ENCODE data around the gene MMRN2. TPM values are rescaled to one million over a fixed set of nuclear protein-coding genes. Genes with fewer than 3 reads are reported as not detected.
"Not testable (repeated sequence)": the region's sequence is repeated elsewhere in the genome, so short reads cannot be mapped to it uniquely, and the experiment has no call there.

Gene MMRN2
- total RNA-seq, 1 donor from 2014 or later = 282 TPM

DNA sequence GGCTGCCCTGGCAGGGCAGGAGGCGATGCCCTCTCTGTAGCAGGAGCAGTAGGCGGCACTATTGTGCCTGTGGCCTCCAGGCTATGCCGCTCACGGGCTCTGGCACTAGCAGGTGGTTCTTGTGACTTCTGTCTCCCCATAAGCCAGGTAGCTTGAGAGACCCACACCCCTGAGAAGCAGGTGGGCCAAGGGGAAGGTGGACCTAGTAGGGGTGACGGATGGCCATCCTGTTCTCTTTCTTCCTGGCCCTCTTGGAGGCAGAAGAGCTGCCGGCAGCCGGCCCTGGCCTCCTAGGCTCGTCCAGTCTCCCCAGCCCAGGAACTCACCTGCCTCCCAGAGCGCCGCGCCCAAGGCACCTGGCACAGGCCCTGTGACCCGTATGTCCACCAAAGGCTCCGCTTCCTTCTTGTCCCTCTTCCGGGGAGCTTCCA lies 15.4 kb downstream of the MMRN2 start:
- H3K27ac ChIP-seq = no peak overlapping the region
- intact Hi-C loops (cut with DNase I) = loop anchor here (5.0 kb wide), 1 partner anchor 115 kb away; no protein-coding TSS in a partner anchor
- H3K4me1 ChIP-seq = peaks cover 7 to 32% of the 10 kb centered on the region in 2 donors
- H3K9me3 ChIP-seq = no peaks in the 10 kb centered on the region
- TF ChIP-seq CTCF (IDR thresholded peaks at IDR 0.05) = no peak
- peak in 1 of 2 donors; percentile 60 for DNase-seq (ENCODE audit: low spot score in 2 of 2)
- peak overlapping the region in 1 of 2 donors; percentile 39 for H3K4me3 ChIP-seq
- H3K36me3 ChIP-seq = no peaks in the 10 kb centered on the region
- no peaks in the 10 kb centered on the region for H3K27me3 ChIP-seq

DNA sequence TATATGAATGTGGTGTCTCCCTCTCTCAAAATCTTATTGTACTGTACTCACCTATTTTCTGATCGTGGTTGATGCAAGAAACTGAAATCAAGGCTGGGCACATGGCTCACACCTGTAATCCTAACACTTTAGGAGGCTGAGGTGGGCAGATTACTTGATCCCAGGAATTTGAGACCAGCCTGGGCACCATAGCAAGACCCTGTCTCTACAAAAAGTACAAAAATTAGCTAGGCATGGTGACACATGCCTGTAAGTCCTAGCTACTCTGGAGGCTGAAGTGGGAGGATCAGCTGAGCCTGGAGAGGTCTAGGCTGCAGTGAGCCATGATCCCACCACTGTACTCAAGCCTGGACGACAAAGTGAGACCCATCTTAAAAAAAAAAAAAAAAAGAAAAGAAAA lies 16.0 kb downstream of the MMRN2 start:
- TF ChIP-seq CTCF (IDR thresholded peaks at IDR 0.05) = no peak
- intact Hi-C loops (cut with DNase I) = loop anchor here (5.0 kb wide), 1 partner anchor 116 kb away; no protein-coding TSS in a partner anchor
- H3K36me3 ChIP-seq = peaks cover 0 to 3% of the 10 kb centered on the region in 2 donors
- H3K27ac ChIP-seq = no peak overlapping the region
- peak in 1 of 2 donors; percentile 31 for DNase-seq (ENCODE audit: low spot score in 2 of 2)
- H3K9me3 ChIP-seq = no peaks in the 10 kb centered on the region
- peaks cover 7 to 31% of the 10 kb centered on the region in 2 donors for H3K4me1 ChIP-seq
- H3K27me3 ChIP-seq = no peaks in the 10 kb centered on the region
- H3K4me3 ChIP-seq = no peak overlapping the region

DNA sequence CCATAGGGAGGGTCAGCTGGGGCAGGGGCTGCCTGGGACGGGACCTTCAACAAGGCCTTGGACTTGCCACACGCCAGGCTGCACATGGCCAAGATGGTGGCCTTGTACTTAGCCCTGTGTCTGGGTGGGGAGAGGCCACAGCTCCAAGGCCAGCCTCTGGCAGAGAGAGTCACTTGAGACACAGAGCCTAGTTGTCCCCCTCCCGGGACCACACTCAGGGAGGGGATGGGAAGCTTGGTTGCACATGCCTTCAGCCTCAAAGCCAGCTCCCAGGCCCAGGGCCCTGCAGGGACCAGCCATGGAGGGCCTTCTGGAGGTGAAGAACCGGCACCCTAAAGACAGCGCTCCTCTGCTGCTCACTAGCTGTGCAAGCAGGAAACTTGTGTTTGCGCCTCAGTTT lies 16.7 kb downstream of the MMRN2 start:
- Histone ChIP-seq H3K27me3 (no peaks in the 10 kb centered on the region), H3K4me1 (peaks cover 4 to 24% of the 10 kb centered on the region in 2 donors), H3K36me3 (peaks cover 0 to 5% of the 10 kb centered on the region in 2 donors), H3K9me3 (no peaks in the 10 kb centered on the region), H3K4me3 (no peak overlapping the region), H3K27ac (no peak overlapping the region)
- no peak for TF ChIP-seq CTCF (IDR thresholded peaks at IDR 0.05)
- intact Hi-C loops (cut with DNase I) = loop anchor here (5.0 kb wide), 1 partner anchor 117 kb away; no protein-coding TSS in a partner anchor
- DNase-seq (ENCODE audit: low spot score in 2 of 2) = peak in 1 of 2 donors; percentile 59

- not testable (repeated sequence) for H3K27me3 ChIP-seq, H3K9me3 ChIP-seq, H3K36me3 ChIP-seq, H3K27ac ChIP-seq, H3K4me3 ChIP-seq
- intact Hi-C loops (cut with DNase I) = loop anchor here (5.0 kb wide), 1 partner anchor 117 kb away; no protein-coding TSS in a partner anchor
- DNase-seq (ENCODE audit: low spot score in 2 of 2) = peak in 1 of 2 donors; percentile 59
- H3K4me1 ChIP-seq = peaks cover under 1 to 18% of the 10 kb centered on the region in 2 donors
Observed at GRCh38 chr10:86940076-86940475, 17.3 kb downstream of the MMRN2 start.

DNA sequence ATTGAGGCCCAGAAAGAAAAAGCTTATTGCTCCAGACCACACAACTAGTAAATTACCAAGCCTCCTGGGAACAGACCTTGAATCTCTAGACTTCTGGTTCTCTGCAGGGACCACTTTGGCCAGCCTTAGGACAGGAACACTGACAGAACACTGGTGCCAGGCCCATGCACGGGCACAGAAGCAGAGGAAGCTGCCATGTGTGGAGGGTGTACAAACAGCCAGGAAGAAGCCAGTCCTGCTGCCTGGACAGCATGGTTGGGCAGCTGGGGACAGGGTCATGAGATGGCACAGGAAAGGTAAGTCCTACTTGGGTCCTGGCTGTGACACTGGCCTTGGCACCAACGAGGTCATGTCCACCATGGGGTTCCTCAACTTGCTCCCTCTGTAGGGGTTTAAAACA lies 19.2 kb downstream of the MMRN2 start:
- Histone ChIP-seq H3K27me3 (no peaks in the 10 kb centered on the region), H3K36me3 (peaks cover 0 to 5% of the 10 kb centered on the region in 2 donors), H3K27ac (peak overlapping the region in 1 of 2 donors; percentile 56), H3K4me3 (no peak overlapping the region), H3K9me3 (no peaks in the 10 kb centered on the region), H3K4me1 (peaks cover 0 to 12% of the 10 kb centered on the region in 2 donors)
- no peak for TF ChIP-seq CTCF (IDR thresholded peaks at IDR 0.05)
- DNase-seq (ENCODE audit: low spot score in 2 of 2) = peak in 1 of 2 donors; percentile 62
- intact Hi-C loops (cut with DNase I) = no loop called here

- H3K4me1 ChIP-seq = peaks cover 0 to 10% of the 10 kb centered on the region in 2 donors
- H3K9me3 ChIP-seq = no peaks in the 10 kb centered on the region
- peaks cover 0 to 5% of the 10 kb centered on the region in 2 donors for H3K36me3 ChIP-seq
- peak overlapping the region in 1 of 2 donors; percentile 56 for H3K27ac ChIP-seq
- intact Hi-C loops (cut with DNase I) = no loop called here
- DNase-seq (ENCODE audit: low spot score in 2 of 2) = peak in 1 of 2 donors; percentile 62
- no peak for TF ChIP-seq CTCF (IDR thresholded peaks at IDR 0.05)
- H3K27me3 ChIP-seq = no peaks in the 10 kb centered on the region
- H3K4me3 ChIP-seq = no peak overlapping the region
Observed at GRCh38 chr10:86937502-86938154, 19.8 kb downstream of the MMRN2 start.

Measured in ascending aorta (tissue), 2 donors.